GM12874 (cell line): ENCODE measurements around the gene JARID2.

Source experiments
- TF ChIP-seq, protein P1 (sequence below): IDR thresholded peaks from 2 replicates; pipeline ENCODE4 v1.5.1; 2011; ENCODE audit warnings: low read depth, mild to moderate bottlenecking, control low read depth, low read length, moderate library complexity; ENCODE audit not compliant: insufficient read depth

Gene JARID2

DNA sequence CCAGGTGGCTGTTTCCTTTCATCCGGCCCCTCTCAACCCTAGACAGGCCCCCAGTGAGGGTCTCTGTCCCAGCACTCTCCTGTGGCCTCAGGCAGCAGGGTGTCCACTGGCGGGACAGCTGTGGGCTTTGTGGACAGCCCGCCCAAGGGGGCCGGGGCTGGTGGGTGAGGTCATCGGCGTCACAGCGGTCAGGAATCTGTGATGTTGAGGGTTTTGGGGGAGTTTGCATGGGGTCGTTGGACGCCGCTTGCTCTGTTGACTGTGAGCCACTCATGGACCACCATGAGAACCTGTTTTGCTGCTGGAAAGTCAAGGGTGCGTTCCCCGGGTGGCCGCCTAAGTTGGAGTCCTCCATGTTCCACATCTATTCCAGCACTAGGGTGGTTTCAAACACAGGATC, 270.5 kb downstream of the JARID2 start:
- TF ChIP-seq, protein P1, sequence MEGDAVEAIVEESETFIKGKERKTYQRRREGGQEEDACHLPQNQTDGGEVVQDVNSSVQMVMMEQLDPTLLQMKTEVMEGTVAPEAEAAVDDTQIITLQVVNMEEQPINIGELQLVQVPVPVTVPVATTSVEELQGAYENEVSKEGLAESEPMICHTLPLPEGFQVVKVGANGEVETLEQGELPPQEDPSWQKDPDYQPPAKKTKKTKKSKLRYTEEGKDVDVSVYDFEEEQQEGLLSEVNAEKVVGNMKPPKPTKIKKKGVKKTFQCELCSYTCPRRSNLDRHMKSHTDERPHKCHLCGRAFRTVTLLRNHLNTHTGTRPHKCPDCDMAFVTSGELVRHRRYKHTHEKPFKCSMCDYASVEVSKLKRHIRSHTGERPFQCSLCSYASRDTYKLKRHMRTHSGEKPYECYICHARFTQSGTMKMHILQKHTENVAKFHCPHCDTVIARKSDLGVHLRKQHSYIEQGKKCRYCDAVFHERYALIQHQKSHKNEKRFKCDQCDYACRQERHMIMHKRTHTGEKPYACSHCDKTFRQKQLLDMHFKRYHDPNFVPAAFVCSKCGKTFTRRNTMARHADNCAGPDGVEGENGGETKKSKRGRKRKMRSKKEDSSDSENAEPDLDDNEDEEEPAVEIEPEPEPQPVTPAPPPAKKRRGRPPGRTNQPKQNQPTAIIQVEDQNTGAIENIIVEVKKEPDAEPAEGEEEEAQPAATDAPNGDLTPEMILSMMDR: no peak

DNA sequence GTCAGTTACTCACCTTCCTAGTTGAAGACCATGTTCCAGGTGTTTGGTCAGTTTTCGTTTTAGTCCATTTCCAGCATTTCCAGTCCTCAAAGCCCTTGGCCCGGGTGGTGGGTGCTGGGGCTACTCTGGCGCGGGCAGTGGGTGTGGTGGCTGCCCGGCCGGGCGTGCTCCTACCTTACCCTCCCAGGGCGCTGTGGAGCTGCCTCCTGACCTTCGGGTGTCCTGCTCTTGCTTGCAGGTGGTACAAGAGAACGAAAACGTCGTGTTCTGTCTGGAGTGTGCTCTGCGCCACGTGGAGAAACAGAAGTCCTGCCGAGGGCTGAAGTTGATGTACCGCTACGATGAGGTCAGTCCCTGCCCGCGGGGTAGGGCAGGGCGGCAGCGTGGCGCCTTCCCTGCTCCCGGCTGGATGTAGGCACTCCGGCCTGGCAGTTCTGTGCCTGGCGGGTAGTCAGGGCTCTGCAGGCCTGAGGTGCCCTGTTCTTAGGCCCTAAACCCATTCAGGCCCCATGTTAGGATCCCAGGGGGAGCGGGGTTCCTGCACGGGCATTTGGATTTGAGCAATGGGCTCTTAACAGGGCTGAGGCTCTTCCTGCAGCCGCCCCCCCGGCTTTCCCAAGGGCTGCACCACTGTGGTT, 271.2 kb downstream of the JARID2 start:
- TF ChIP-seq, protein P1: no peak

DNA sequence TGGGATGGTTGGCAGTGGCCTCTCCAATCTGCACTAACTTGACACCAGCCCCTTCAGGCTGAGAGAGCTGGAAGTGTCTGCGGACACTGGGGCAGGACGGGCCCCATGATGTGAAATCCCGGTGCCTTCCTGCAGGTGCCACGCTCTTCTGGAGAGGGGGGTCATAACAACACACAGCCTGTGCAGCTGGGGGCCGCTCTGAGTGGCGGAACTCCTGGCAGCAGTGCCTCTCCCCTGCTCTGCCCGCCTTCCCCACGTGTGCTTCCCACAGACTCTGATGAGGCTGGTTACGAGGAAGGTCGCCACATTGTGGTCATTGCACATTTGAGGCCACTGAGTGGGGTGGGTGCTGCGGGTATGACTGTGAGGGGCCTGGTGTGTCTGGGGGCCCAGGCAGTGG, 271.7 kb downstream of the JARID2 start:
- TF ChIP-seq, protein P1: no peak

DNA sequence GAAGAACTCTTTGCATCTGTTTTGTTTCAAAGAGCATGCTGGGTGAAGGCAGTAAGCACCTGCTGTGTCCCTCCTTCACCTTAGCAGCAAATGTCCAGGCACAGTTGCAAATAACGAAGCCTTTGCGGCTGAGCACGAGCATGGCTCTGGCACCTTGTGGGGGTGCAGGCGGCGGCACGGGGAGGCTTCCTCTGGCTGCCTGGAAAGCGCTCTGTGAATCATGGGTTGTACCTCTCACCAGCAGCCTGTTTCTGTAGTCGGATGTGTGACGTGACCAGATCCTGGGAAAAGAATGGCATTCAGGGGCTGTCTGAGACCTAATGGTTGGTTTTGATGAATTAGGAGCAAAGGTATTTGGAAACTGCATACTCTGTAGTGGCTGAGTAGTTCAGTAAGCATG, 272.2 kb downstream of the JARID2 start:
- TF ChIP-seq, protein P1: no peak

DNA sequence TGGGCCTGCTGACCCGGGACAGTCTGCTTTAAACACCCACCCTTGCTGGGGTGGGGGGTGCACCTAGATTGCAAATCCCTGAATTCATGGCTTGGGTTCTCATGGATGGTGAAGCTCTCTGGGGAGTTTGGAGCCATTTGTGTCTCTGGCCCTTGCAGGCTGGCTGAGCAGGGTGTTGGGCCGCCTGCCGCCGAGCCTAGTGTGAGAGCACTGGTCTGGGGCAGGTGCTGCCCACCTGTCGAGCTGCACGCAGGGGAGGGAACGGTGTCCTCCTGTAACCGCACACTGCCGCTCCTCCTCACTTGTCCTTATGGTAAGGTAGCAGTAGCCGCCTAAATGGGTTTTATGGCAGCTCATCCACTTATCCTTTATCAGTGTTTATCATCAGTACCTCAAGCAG, 273.0 kb downstream of the JARID2 start:
- TF ChIP-seq, protein P1: no peak

DNA sequence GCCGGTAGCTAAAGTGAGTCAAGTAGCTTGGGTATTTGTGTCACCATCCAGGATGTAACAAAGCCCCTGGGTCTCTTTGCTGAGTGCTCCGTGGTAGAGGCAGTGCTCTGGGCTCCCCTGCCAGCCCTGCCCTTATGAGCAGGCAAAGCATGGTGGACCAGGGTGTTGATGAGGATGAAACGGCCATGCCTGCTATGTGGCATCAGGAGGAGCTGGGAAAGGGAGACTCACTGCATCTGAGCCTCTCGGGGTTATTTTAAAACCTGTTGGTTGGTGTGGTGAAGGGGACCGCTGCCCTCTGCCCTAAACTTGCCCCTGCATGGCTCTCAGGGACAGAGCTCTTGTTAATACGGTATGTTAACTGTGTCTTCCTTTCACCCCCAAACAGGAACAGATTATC, 273.8 kb downstream of the JARID2 start:
- TF ChIP-seq, protein P1: no peak

DNA sequence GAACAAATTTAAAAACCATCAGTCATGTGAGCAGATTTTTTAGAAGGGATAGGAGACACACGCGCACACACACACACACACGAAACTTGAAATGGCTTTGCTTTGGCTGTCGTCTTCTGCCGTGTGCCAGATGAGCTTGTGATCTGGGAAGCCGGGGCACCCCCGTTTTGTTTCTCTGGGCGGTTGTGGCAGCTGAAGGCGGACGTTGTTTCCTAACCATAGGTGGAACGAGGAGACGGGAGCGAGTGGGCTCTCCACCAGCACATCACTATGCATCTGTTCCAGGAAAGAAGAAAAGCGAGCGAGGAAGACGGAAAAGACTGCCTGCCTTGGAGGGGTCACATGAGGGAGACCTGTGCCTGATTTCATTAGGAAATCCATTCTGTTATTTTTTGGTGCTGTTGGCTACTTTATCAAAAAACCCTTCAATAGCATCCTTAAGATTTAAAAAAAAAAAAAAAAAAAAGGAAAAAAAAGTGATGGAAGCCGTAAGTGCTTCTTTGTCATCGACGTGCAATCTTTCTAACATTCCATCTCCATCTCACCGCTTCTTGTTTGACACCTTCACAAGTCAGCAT, 274.8 kb downstream of the JARID2 start:
- TF ChIP-seq, protein P1: no peak

DNA sequence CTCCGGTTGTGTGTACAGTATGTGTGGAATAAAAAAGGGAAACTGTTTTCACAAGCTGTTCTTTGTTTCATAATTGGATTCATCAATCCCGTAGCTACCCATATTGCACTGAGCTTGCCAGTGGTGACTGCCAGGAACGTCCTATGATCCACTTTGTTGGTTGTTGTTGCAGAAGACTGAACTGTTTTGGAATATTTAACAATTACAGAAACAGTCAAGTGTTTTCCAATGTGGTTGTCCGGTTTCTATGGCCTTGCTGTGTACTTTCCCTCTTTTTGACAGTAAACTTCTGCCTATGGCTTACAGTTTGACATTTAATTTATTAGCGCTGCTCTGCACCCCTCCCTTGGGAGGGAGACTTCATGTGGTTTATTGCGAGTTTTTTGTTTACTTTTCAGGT, 275.7 kb downstream of the JARID2 start:
- TF ChIP-seq, protein P1: no peak
